Measurements from ENCODE around the gene REM1.

The REM1 gene

GRCh38 chr20:31500527-31500926 lies 25.4 kb downstream of the REM1 start:
- TF ChIP-seq SIN3A (IDR thresholded peaks at IDR 0.05; ENCODE audit: borderline replicate concordance, insufficient read depth, low read length): no peak
- no peak for TF ChIP-seq FOXP2 (optimal IDR thresholded peaks at IDR 0.05; ENCODE audit: borderline replicate concordance, extremely low read depth, extremely low read length, insufficient read depth)
- TF ChIP-seq REST (IDR thresholded peaks at IDR 0.05; ENCODE audit: insufficient read depth in 1 of 2, low read depth in 2 of 2, low read length in 2 of 2): no peak
- TF ChIP-seq POLR2AphosphoS5 (IDR thresholded peaks at IDR 0.05; ENCODE audit: low read depth, low read length): no peak
- TF ChIP-seq TAF1 (IDR thresholded peaks at IDR 0.05; ENCODE audit: borderline replicate concordance, insufficient read depth, low read length): no peak

- peak; percentile 55 for TF ChIP-seq FOXP2 (optimal IDR thresholded peaks at IDR 0.05; ENCODE audit: borderline replicate concordance, extremely low read depth, extremely low read length, insufficient read depth)
These were observed 28.0 kb downstream of the REM1 start for GRCh38 chr20:31502884-31503673.

- TF ChIP-seq FOXP2 (optimal IDR thresholded peaks at IDR 0.05; ENCODE audit: borderline replicate concordance, extremely low read depth, extremely low read length, insufficient read depth): no peak
- TF ChIP-seq POLR2AphosphoS5 (IDR thresholded peaks at IDR 0.05; ENCODE audit: low read depth, low read length): no peak
- no peak for TF ChIP-seq SIN3A (IDR thresholded peaks at IDR 0.05; ENCODE audit: borderline replicate concordance, insufficient read depth, low read length)
- TF ChIP-seq REST (IDR thresholded peaks at IDR 0.05; ENCODE audit: insufficient read depth in 1 of 2, low read depth in 2 of 2, low read length in 2 of 2): no peak
- TF ChIP-seq TAF1 (IDR thresholded peaks at IDR 0.05; ENCODE audit: borderline replicate concordance, insufficient read depth, low read length): no peak
These were observed 30.8 kb downstream of the REM1 start for GRCh38 chr20:31505903-31506302.

- TF ChIP-seq POLR2AphosphoS5 (IDR thresholded peaks at IDR 0.05; ENCODE audit: low read depth, low read length): no peak
- no peak for TF ChIP-seq TAF1 (IDR thresholded peaks at IDR 0.05; ENCODE audit: borderline replicate concordance, insufficient read depth, low read length)
- no peak for TF ChIP-seq FOXP2 (optimal IDR thresholded peaks at IDR 0.05; ENCODE audit: borderline replicate concordance, extremely low read depth, extremely low read length, insufficient read depth)
- TF ChIP-seq SIN3A (IDR thresholded peaks at IDR 0.05; ENCODE audit: borderline replicate concordance, insufficient read depth, low read length): no peak
- no peak for TF ChIP-seq REST (IDR thresholded peaks at IDR 0.05; ENCODE audit: insufficient read depth in 1 of 2, low read depth in 2 of 2, low read length in 2 of 2)
These were observed 33.6 kb downstream of the REM1 start for GRCh38 chr20:31508517-31509244.

- TF ChIP-seq FOXP2 (optimal IDR thresholded peaks at IDR 0.05; ENCODE audit: borderline replicate concordance, extremely low read depth, extremely low read length, insufficient read depth) (peak; percentile 97), POLR2AphosphoS5 (IDR thresholded peaks at IDR 0.05; ENCODE audit: low read depth, low read length) (peak; percentile 88), TAF1 (IDR thresholded peaks at IDR 0.05; ENCODE audit: borderline replicate concordance, insufficient read depth, low read length) (peak; percentile 82; the same call in 1 of the 2 replicates), SIN3A (IDR thresholded peaks at IDR 0.05; ENCODE audit: borderline replicate concordance, insufficient read depth, low read length) (peak; percentile 42; the same call in 1 of the 2 replicates), REST (IDR thresholded peaks at IDR 0.05; ENCODE audit: insufficient read depth in 1 of 2, low read depth in 2 of 2, low read length in 2 of 2) (no peak)
These were observed 39.3 kb downstream of the REM1 start, which contains the start of gene HM13 for GRCh38 chr20:31514154-31515071. Gene HM13 (plus strand): TSS chr20:31514442. CDS start chr20:31514552, 110 bp downstream.

All from PFSK-1 (cell line).